Lung (tissue), 12 donors: Measurements from ENCODE around the gene AFDN. TPM values are rescaled to one million over a fixed set of nuclear protein-coding genes. Genes with fewer than 3 reads are reported as not detected.
A peak's percentile ranks its signal among the peaks of the same experiment; 100 is the strongest.

ENCODE experiments used
- ATAC-seq: fragments of 200-7000 bp; cut with Tn5 transposase; one replicate; pipeline ENCODE4 v1.9.1; 2020; ENCODE audit warnings: moderate number of reproducible peaks; ENCODE audit not compliant: insufficient read depth, low FRiP score
- DNase-seq, 3 donors: peaks; one replicate each; pipeline ENCODE4 v3.0.0-alpha.2; 2013 to 2017
- H3K27ac ChIP-seq, 2 donors: one replicate each; pipeline ENCODE4 v1.5.1; 2013; ENCODE audit warnings: mild to moderate bottlenecking in 2 of 2, moderate library complexity in 2 of 2, control low read depth in 1 of 2, inconsistent platforms in 1 of 2, low read depth in 1 of 2, low read length in 1 of 2
- H3K27me3 ChIP-seq, 3 donors: one replicate each; pipeline ENCODE4 v1.5.1; 2013; ENCODE audit warnings: low read length in 2 of 3; ENCODE audit not compliant: control insufficient read depth in 3 of 3, insufficient read depth in 3 of 3
- H3K36me3 ChIP-seq, 4 donors: one replicate each; pipeline ENCODE4 v1.5.1; 2013; ENCODE audit warnings: low read length in 4 of 4, mild to moderate bottlenecking in 1 of 4, moderate library complexity in 1 of 4; ENCODE audit not compliant: control insufficient read depth in 4 of 4, insufficient read depth in 4 of 4
- H3K4me1 ChIP-seq, 5 donors: one replicate each; pipeline ENCODE4 v1.5.1; 2013; ENCODE audit warnings: low read length in 5 of 5, mild to moderate bottlenecking in 2 of 5, moderate library complexity in 1 of 5; ENCODE audit not compliant: control insufficient read depth in 5 of 5, insufficient read depth in 5 of 5
- H3K4me3 ChIP-seq: one replicate; pipeline ENCODE4 v1.5.1; 2013; ENCODE audit warnings: mild to moderate bottlenecking, control low read depth, moderate library complexity
- H3K9ac ChIP-seq, 2 donors: one replicate each; pipeline ENCODE4 v1.5.1; 2013; ENCODE audit warnings: low read length in 2 of 2, control low read depth in 1 of 2; ENCODE audit not compliant: insufficient read depth in 1 of 2
- H3K9me3 ChIP-seq, 4 donors: one replicate each; pipeline ENCODE4 v1.5.1; 2013; ENCODE audit warnings: low read length in 3 of 4, mild to moderate bottlenecking in 1 of 4, moderate library complexity in 1 of 4; ENCODE audit not compliant: control insufficient read depth in 4 of 4, insufficient read depth in 3 of 4
- WGBS, 2 donors: extraction: QIAGEN DNeasy Blood & Tissue Kit; methylation state at CpG; one replicate each; pipeline ENCODE4 v1.1.7; 2013; 5-methylcytosine and 5-hydroxymethylcytosine counted together
- polyA plus RNA-seq, 2 donors: library from polyadenylated mRNA; stranded (reverse); fragments of 200-250 nt; gene quantifications; one replicate each; pipeline ENCODE4 v1.2.1, GENCODE V29; 2013
- total RNA-seq, 2 donors: library from RNA; depleted of rRNA in 1 of 2; stranded (reverse); fragments of >200 nt in 1 of 2; gene quantifications; one replicate each; pipeline ENCODE4 v1.2.1, GENCODE V29; 2014 to 2021
- TF ChIP-seq, protein P1 (sequence below): IDR thresholded peaks from 2 replicates; pipeline ENCODE4 v1.5.1; 2012; ENCODE audit warnings: mild to moderate bottlenecking; ENCODE audit errors: control extremely low read depth, extremely low read depth
- donor health status: control.
- donor health status: control.
- donor health status: Bipolar disorder and iron deficiency.
- donor health status: healthy.
- donor health status: DM: yes; HTN: yes; CAD: no.

The AFDN gene
- total and polyA plus RNA-seq, 4 donors: 47.6 to 407 (median 117) TPM

DNA sequence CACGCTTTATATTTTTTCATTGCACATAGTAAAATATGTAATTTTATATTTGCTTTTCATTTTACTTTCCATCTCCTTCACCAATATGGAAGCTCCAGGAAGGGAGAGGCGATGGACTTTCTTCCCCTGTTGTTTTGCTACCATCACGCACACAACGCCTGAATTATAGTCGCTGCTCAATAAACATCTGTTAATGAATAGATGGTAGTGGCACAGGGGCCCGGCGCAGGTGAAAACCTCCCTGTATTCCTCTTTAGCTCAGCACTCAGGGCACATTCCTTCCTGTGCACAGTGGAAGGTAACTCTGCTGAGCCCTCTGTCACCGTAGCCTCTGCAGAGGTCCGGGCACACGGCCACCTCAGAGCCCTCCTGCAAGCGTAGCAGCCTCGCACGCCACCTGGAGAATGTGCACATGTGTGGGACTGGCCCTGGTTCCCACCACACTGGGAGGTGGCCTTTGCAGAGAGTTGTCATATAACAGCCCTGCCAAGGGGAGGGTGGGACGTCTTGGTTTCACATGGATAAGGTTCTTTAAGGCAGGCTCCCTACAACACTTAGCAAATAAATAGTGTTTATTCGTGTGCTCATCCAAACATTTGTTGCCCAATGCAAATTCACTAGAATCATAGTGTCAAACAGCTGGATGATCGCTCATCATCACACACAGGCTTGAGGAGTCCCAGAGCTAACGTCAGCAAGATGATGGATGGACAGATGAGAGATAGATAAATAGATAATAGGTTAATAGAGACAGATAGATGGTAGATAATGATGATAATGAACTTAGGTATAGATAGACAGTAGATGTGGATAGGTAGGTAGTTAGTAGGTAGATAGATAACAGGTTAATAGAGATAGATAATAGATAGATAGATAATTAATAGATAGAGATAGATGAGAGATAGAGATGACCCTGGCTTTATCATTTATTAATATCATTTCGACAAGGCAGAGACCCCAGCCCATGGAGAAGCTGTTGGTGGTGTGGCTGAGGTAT, 32.3 kb upstream of the AFDN start:
- peaks cover 0 to 26% (median 10%) of the 10 kb centered on the region in 3 donors for H3K27me3 ChIP-seq
- H3K36me3 ChIP-seq: no peaks in the 10 kb centered on the region
- WGBS, 2 donors: 88 to 90% methylated on average over 18 of the region's 18 CpGs
- no peak overlapping the region for H3K27ac ChIP-seq
- H3K9me3 ChIP-seq: no peaks in the 10 kb centered on the region
- ATAC-seq: no peak
- no peak overlapping the region for H3K9ac ChIP-seq
- TF ChIP-seq, protein P1, sequence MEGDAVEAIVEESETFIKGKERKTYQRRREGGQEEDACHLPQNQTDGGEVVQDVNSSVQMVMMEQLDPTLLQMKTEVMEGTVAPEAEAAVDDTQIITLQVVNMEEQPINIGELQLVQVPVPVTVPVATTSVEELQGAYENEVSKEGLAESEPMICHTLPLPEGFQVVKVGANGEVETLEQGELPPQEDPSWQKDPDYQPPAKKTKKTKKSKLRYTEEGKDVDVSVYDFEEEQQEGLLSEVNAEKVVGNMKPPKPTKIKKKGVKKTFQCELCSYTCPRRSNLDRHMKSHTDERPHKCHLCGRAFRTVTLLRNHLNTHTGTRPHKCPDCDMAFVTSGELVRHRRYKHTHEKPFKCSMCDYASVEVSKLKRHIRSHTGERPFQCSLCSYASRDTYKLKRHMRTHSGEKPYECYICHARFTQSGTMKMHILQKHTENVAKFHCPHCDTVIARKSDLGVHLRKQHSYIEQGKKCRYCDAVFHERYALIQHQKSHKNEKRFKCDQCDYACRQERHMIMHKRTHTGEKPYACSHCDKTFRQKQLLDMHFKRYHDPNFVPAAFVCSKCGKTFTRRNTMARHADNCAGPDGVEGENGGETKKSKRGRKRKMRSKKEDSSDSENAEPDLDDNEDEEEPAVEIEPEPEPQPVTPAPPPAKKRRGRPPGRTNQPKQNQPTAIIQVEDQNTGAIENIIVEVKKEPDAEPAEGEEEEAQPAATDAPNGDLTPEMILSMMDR: no peak
- H3K4me1 ChIP-seq: peaks cover 0 to 9% (median 4%) of the 10 kb centered on the region in 5 donors
- no peak for DNase-seq
- no peak overlapping the region for H3K4me3 ChIP-seq

DNA sequence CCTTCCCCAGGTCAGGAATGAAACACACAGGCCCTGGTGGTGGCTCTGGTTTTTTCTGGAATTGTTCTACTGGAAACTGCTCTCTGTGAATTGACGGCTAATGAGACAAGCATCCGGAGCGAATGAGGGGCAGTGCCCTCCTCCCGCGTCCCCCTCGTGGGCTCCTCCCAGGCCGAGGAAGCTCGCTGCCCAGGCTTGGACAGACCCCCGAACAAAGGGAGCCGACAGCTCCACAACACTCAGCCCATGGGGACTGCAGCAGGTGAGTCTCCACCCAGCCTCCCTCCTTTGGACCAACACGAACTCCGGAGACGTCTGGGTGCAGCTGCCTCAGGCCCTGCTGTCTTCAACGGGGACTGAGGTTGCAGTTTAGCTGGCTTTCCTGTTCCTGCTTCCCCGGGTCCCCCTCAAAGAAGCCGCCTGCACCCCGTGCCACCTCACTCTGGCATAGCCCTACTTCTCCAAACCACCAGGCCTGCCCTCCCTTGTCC, 31.3 kb upstream of the AFDN start:
- WGBS, 2 donors: 45 to 55% methylated on average over 17 of the region's 17 CpGs
- TF ChIP-seq, protein P1: no peak
- H3K9ac ChIP-seq: no peak overlapping the region
- H3K36me3 ChIP-seq: no peaks in the 10 kb centered on the region
- H3K27ac ChIP-seq: no peak overlapping the region
- H3K27me3 ChIP-seq: peaks cover 0 to 26% (median 10%) of the 10 kb centered on the region in 3 donors
- no peak for DNase-seq
- no peak overlapping the region for H3K4me3 ChIP-seq
- peaks cover 0 to 8% (median 4%) of the 10 kb centered on the region in 5 donors for H3K4me1 ChIP-seq
- no peak for ATAC-seq
- H3K9me3 ChIP-seq: no peaks in the 10 kb centered on the region

DNA sequence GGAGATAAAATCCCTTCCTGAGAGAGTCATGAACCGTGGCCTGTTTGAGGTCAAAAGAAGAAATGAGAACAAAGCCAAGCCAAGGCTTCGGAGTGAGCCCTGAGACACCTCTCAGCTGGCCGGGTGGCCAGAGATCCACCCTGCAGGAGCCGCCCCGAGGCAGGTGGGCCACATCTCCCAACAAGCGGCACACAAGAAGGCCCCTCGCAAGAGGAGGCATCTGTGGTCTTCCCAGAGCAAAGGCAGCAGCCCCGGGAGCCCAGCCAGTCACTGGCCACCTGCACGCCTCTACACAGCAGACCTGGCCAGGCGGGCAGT, 30.9 kb upstream of the AFDN start:
- Histone ChIP-seq H3K27ac (no peak overlapping the region), H3K27me3 (peaks cover 0 to 26% (median 10%) of the 10 kb centered on the region in 3 donors), H3K9ac (no peak overlapping the region), H3K4me1 (peaks cover 0 to 8% (median 4%) of the 10 kb centered on the region in 5 donors), H3K9me3 (no peaks in the 10 kb centered on the region), H3K36me3 (no peaks in the 10 kb centered on the region), H3K4me3 (peak overlapping the region; percentile 5)
- TF ChIP-seq, protein P1: no peak
- whole genome bisulfite sequencing, 2 donors: 78 to 85% methylated on average over 10 of the region's 10 CpGs
- DNase-seq (no peak), ATAC-seq (no peak)
